ENCODE measurements around the gene PSMG4. TPM values are rescaled to one million over a fixed set of nuclear protein-coding genes. Genes with fewer than 3 reads are reported as not detected.

PSMG4 gene
- total RNA-seq, 3 donors from 2014 or later (not counting 1 experiment from before 2014, with no cell fraction given), result 8.3 to 15.3 (median 11.3) TPM

GRCh38 chr6:3312604-3313231 lies 54.0 kb downstream of the PSMG4 start:
- H3K9me3 Mint-ChIP-seq, result no peaks in the 10 kb centered on the region
- no peak overlapping the region for H3K4me3 ChIP-seq (ENCODE audit: low read length)
- H3K36me3 Mint-ChIP-seq, result no peaks in the 10 kb centered on the region
- H3K4me3 Mint-ChIP-seq, result no peak overlapping the region
- WGBS (ENCODE audit: insufficient coverage), result 79% methylated on average over 11 of the region's 11 CpGs
- H3K36me3 ChIP-seq (ENCODE audit: control insufficient read depth, insufficient read depth, low read length), result no peaks in the 10 kb centered on the region
- H3K27ac Mint-ChIP-seq, result no peak overlapping the region
- peaks cover 6 to 8% of the 10 kb centered on the region in 2 donors for H3K4me1 Mint-ChIP-seq
- peaks cover 2% of the 10 kb centered on the region for H3K4me1 ChIP-seq (ENCODE audit: control insufficient read depth, insufficient read depth, low read length)
- H3K27ac ChIP-seq (ENCODE audit: low read length), result no peak overlapping the region
- DNase-seq (no peak), ATAC-seq (no peak)
- intact Hi-C loops (cut with micrococcal nuclease), result no loop called here
- no peaks in the 10 kb centered on the region for H3K9me3 ChIP-seq (ENCODE audit: control insufficient read depth, insufficient read depth, low read length)
- peaks cover 3% of the 10 kb centered on the region for H3K27me3 ChIP-seq (ENCODE audit: control insufficient read depth, insufficient read depth, low read length)
- peaks cover 18 to 32% of the 10 kb centered on the region in 2 donors for H3K27me3 Mint-ChIP-seq (ENCODE audit: low read depth in 2 of 2)
- TF ChIP-seq CTCF (IDR thresholded peaks at IDR 0.05), result no peak

GRCh38 chr6:3314176-3314575 lies 55.4 kb downstream of the PSMG4 start:
- no peaks in the 10 kb centered on the region for H3K9me3 ChIP-seq (ENCODE audit: control insufficient read depth, insufficient read depth, low read length)
- TF ChIP-seq CTCF (IDR thresholded peaks at IDR 0.05), result no peak
- peaks cover 33 to 46% of the 10 kb centered on the region in 2 donors for H3K27me3 Mint-ChIP-seq (ENCODE audit: low read depth in 2 of 2)
- no peak overlapping the region for H3K27ac ChIP-seq (ENCODE audit: low read length)
- WGBS (ENCODE audit: insufficient coverage), result 87% methylated on average over 7 of the region's 7 CpGs
- no peak for ATAC-seq
- intact Hi-C loops (cut with micrococcal nuclease), result no loop called here
- peaks cover 20 to 22% of the 10 kb centered on the region in 2 donors for H3K4me1 Mint-ChIP-seq
- H3K36me3 ChIP-seq (ENCODE audit: control insufficient read depth, insufficient read depth, low read length), result no peaks in the 10 kb centered on the region
- peaks cover 16% of the 10 kb centered on the region for H3K4me1 ChIP-seq (ENCODE audit: control insufficient read depth, insufficient read depth, low read length)
- no peaks in the 10 kb centered on the region for H3K36me3 Mint-ChIP-seq
- no peaks in the 10 kb centered on the region for H3K9me3 Mint-ChIP-seq
- H3K4me3 ChIP-seq (ENCODE audit: low read length), result no peak overlapping the region
- H3K4me3 Mint-ChIP-seq, result no peak overlapping the region
- no peak overlapping the region for H3K27ac Mint-ChIP-seq
- peaks cover 3% of the 10 kb centered on the region for H3K27me3 ChIP-seq (ENCODE audit: control insufficient read depth, insufficient read depth, low read length)
- DNase-seq, result no peak

- DNase-seq, result no peak
- H3K27ac Mint-ChIP-seq, result no peak overlapping the region
- H3K9me3 Mint-ChIP-seq, result no peaks in the 10 kb centered on the region
- H3K4me3 ChIP-seq (ENCODE audit: low read length), result no peak overlapping the region
- WGBS (ENCODE audit: insufficient coverage), result 94% methylated on average over 20 of the region's 20 CpGs
- peaks cover 23% of the 10 kb centered on the region in 2 donors for H3K4me1 Mint-ChIP-seq
- H3K27me3 Mint-ChIP-seq (ENCODE audit: low read depth in 2 of 2), result peaks cover 36 to 50% of the 10 kb centered on the region in 2 donors
- intact Hi-C loops (cut with micrococcal nuclease), result no loop called here
- H3K36me3 Mint-ChIP-seq, result no peaks in the 10 kb centered on the region
- peaks cover 17% of the 10 kb centered on the region for H3K4me1 ChIP-seq (ENCODE audit: control insufficient read depth, insufficient read depth, low read length)
- H3K9me3 ChIP-seq (ENCODE audit: control insufficient read depth, insufficient read depth, low read length), result no peaks in the 10 kb centered on the region
- H3K27me3 ChIP-seq (ENCODE audit: control insufficient read depth, insufficient read depth, low read length), result peaks cover 3% of the 10 kb centered on the region
- TF ChIP-seq CTCF (IDR thresholded peaks at IDR 0.05), result no peak
- H3K4me3 Mint-ChIP-seq, result no peak overlapping the region
- no peaks in the 10 kb centered on the region for H3K36me3 ChIP-seq (ENCODE audit: control insufficient read depth, insufficient read depth, low read length)
- no peak overlapping the region for H3K27ac ChIP-seq (ENCODE audit: low read length)
- no peak for ATAC-seq
Measured at GRCh38 chr6:3314621-3315467, 56.1 kb downstream of the PSMG4 start.
